Ureter (tissue), 1 donor: ENCODE data around the gene ARHGAP24. TPM values are rescaled to one million over a fixed set of nuclear protein-coding genes. Genes with fewer than 3 reads are reported as not detected.
"Not testable (repeated sequence)": the region's sequence is repeated elsewhere in the genome, so short reads cannot be mapped to it uniquely, and the experiment has no call there.

Experiments
- DNase-seq: peaks from one replicate; pipeline ENCODE4 v3.0.0-alpha.2; 2020; ENCODE audit warnings: low spot score
- total RNA-seq: library from RNA; stranded (reverse); gene quantifications from one replicate; pipeline ENCODE4 v1.2.4, GENCODE V29; 2023
- donor health status: DM: yes; HTN: yes; CAD: no.

The ARHGAP24 gene
- total RNA-seq, 1 donor from 2014 or later = 11.2 TPM

DNA sequence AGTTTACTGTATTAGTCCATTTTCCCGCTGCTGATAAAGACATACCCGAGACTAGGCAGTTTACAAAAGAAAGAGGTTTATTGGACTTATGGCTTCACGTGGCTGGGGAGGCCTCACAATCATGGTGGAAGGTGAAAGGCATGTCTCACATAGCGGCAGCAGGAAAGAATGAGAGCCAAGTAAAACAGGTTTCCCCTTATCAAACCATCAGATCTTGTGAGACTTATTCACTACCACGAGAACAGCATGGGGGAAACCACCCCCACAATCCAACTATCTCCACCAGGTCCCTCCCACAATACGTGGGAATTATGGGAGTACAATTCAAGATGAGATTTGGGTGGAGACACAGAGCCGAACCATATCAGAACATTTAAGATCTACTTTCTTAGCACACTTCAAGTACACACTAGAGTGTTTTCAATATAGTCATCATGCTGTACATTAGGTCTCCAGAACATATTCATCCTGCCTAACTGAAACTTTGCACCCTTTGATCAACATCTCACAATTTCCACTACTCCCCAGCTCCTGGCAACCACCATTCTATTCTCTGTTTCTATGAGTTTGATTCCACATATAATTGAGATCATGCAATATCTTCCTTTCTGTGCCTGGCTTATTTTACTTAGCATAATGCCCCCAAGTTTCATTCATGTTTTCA, 341.0 kb downstream of the ARHGAP24 start:
- DNase-seq = no peak

DNA sequence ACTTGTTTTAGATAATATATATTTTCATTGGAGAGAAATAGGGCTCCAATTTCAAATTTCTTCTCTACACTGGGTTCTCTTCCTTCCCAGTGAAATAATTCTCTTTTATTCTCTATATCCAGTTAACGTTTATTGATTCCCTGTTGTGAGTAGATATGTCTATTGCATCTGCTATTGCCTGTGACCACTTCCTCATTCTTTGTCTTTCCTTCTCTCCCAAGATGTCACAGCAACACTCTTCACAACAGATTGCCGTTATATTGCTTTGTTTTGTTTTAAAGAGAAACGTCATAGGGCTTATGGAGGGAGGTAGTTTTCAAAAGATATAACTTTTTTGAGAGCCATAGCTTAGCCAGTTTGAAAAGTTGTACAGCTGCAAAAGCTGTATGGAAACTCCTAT, 343.8 kb downstream of the ARHGAP24 start:
- no peak for DNase-seq

DNA sequence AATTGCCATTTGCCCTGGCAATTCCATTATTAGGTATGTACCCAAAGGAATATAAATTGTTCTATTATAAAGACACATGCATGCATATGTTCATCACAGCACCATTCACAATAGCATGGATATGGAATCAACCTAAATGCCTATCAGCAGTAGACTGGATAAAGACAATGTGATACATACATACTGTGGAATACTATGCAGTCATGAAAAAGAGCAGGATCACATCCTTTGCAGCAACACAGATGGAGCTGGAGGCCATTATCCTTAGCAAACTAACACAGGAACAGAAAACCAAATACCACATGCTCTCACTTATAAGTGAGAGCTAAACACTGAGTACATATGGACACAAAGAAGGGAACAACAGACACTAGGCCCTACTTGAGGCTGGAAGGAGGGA, 345.2 kb downstream of the ARHGAP24 start:
- DNase-seq = not testable (repeated sequence)

GRCh38 chr4:85821688-85822455, 346.9 kb downstream of the ARHGAP24 start:
- DNase-seq = no peak

GRCh38 chr4:85823295-85823694, 348.3 kb downstream of the ARHGAP24 start:
- DNase-seq = no peak

DNA sequence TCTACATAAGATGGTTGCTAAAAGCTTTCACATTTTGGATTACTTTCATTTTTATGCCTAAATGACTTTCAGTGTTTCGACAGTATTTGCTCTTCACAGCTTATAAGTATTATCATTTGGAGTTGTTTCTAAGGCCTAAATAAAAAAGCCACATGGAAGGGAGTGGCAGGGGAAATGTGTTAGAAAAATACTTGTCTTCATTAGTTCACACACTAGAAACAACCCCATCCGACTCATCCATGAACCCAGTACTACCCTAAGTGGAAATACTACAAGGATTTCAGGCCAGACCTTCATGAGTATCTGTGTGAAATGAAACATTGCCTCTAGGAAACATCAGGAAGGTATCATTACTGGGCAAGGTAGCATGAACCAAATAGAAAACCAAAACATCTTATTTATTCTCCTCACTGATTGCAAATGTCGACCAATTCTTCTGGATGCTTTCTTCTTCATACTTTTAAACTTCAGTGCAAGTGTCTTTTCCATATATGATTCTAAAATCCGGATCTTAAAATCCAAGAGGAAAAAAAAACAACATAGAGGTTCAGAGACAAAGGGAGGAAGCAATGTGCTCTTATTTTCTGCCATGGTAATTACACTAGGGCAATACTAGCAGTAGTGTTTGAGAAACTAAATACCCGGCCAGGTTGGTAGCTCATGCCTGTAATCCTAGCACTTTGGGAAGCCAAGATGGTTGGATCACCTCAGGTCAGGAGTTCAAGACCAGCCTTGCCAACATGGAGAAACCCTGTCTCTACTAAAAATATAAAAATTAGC, 349.4 kb downstream of the ARHGAP24 start:
- DNase-seq = no peak

- DNase-seq = peak; percentile 52
These were observed 351.2 kb downstream of the ARHGAP24 start for GRCh38 chr4:85826060-85826678.

GRCh38 chr4:85828027-85828890, 353.3 kb downstream of the ARHGAP24 start:
- DNase-seq = no peak

- DNase-seq = no peak
These were observed 354.5 kb downstream of the ARHGAP24 start for GRCh38 chr4:85829276-85830051.

DNA sequence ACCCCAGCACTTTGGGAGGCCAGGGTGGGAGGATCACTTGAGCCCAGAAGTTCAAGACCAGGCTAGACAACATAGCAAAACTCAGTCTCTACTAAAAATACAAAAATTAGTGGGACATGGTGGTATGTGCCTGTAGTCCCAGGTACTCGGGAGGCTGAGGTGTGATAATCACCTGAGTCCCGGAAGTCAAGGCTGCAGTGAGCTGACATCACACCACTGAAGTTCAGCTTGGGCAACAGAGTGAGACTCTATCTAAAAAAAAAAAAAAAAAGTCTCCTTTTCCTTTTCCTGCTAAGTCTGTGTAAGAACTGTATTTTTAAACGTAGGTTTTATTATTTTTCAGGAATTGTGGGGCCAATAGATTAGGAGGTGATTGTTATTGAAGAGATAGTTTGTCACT, 356.7 kb downstream of the ARHGAP24 start:
- DNase-seq = no peak

DNA sequence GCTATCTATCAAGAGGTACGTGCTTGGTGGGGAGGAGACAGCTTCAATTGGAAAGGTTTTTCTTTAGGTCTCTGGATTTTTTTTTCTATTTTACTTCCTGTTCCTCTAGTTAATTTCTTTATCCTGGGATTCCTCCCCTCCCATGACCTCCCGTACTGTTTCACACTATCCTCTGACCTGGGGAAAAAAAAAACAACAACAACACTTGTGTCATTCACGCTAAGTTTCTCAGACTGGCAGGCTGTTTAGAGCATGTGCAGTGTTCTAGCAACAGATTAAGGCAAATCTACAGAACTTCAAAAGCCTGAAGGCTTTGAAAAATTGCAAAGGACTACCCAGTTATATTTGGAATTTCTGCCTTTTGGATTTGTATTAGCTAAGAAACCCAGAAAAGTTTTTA, 358.4 kb downstream of the ARHGAP24 start:
- DNase-seq = no peak

- DNase-seq = no peak
These were observed 360.0 kb downstream of the ARHGAP24 start for GRCh38 chr4:85834934-85835333.

DNA sequence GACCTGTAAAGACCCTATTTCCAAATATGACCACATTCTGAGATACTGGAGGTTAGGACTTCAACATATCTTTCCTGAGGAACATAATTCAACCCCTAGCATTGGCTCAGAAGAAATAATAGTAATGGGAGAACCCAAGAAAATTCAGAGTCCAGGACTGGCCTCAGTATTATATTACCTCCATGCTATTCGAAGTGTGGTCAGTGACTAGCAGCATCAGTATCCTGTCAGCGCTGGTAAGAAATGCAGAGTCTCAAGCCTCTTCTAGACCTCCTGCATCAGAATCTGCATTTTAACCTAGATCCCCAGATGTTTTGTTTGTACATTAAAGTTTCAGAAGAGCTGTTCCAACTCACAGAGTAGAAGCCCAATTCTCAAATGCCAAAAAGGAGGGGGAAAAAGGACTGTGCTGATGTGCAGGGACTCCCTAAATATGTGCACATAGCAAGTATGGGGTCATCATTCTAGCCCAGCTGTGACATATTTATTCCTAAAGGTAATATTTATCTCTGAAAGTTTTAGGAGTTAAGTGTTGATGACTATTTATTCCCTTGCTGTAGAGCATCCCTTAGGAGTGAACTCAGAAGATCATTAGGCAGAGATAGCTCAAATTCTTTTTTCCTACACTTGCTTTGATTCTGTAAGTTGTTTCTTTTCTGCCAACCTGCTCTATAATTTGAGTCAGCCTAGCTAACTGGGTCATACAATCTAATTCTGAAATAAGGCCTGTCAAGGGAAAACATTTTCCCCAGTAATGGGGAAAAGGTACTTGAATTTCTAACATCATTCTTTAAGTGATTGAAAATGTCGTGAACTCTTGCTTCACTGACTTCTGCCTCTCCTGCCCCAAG, 361.9 kb downstream of the ARHGAP24 start:
- no peak for DNase-seq

- DNase-seq = no peak
These were observed 362.4 kb downstream of the ARHGAP24 start for GRCh38 chr4:85837439-85837733.

- DNase-seq = not testable (repeated sequence)
These were observed 365.1 kb downstream of the ARHGAP24 start for GRCh38 chr4:85839981-85840451.

GRCh38 chr4:85842540-85842939, 367.6 kb downstream of the ARHGAP24 start:
- DNase-seq = no peak

- not testable (repeated sequence) for DNase-seq
These were observed 378.8 kb downstream of the ARHGAP24 start for GRCh38 chr4:85853740-85854139.

GRCh38 chr4:85854546-85854945, 379.6 kb downstream of the ARHGAP24 start:
- DNase-seq = no peak

DNA sequence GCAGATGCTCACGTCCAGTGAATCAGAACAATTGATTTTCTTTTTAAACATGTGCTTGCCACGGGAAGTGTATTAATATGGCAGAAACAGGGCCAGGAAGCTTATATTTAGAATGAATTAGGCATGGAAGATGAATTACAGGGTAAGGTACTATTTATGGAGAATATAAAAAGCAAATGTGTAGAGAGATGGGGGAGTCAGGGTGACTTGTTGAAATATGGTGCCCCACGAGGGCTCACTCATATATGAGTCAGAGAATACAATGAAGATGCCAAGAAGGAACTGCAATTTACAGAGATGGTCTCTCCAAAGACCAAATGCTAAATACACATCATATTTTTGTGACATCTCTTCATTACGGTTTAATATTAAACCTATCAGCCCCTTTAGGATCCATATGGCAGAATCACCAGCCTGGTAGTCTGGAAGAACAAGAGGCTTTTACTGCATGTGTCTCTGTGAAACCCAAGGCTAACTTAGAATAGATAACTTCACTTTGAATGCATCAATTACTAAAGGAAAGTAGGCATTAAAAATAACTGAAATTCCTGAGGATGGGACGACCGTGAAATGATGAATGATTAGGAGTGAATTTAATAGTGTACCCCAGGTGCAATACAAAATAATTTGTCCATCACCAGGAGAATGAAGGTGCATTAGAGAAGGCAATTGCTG, 385.3 kb downstream of the ARHGAP24 start:
- DNase-seq = no peak
